CD4-positive, alpha-beta memory T cell (primary cell): Measurements from ENCODE around the gene MMP27. TPM values are rescaled to one million over a fixed set of nuclear protein-coding genes. Genes with fewer than 3 reads are reported as not detected.
"Not testable (repeated sequence)": the region's sequence is repeated elsewhere in the genome, so short reads cannot be mapped to it uniquely, and the experiment has no call there.

Experiments used
- CTCF ChIA-PET: fragments of 350-600 bp; sonication (Branson Sonifier 250); formaldehyde crosslinking; loops from one replicate; lab custom pipeline; 2021; ENCODE audit warnings: inconsistent platforms; ENCODE audit not compliant: partially characterized antibody; lab: Charles Lee
- POLR2A ChIA-PET: fragments of 350-600 bp; sonication (Branson Sonifier 250); formaldehyde crosslinking; loops from one replicate; lab custom pipeline; 2021; ENCODE audit not compliant: partially characterized antibody; lab: Charles Lee
- DNase-seq, 5 donors: peaks; one replicate each; pipeline versions ENCODE4 v3.0.0 to v3.0.0-alpha.2; 2020 to 2022; ENCODE audit warnings: mixed read lengths in 1 of 5
- H3K27ac ChIP-seq: one replicate; pipeline ENCODE4 v1.7.0; 2013; ENCODE audit warnings: low read depth, low read length
- H3K27me3 ChIP-seq: 2 replicates; pipeline ENCODE4 v1.7.0; 2013; ENCODE audit warnings: mild to moderate bottlenecking, low read length, moderate library complexity; ENCODE audit not compliant: insufficient read depth
- H3K36me3 ChIP-seq: 2 replicates; pipeline ENCODE4 v1.7.0; 2013; ENCODE audit warnings: mild to moderate bottlenecking, low read length, moderate library complexity; ENCODE audit not compliant: insufficient read depth
- H3K4me1 ChIP-seq: 2 replicates; pipeline ENCODE4 v1.7.0; 2013; ENCODE audit warnings: mild to moderate bottlenecking, low read length, moderate library complexity; ENCODE audit not compliant: insufficient read depth
- H3K4me3 ChIP-seq, 2 donors: one replicate each; pipeline ENCODE4 v1.7.0; 2013; ENCODE audit warnings: low read length in 2 of 2, mild to moderate bottlenecking in 1 of 2
- H3K9me3 ChIP-seq, 2 donors: one replicate each; pipeline ENCODE4 v1.7.0; 2013; ENCODE audit warnings: low read length in 2 of 2, control low read depth in 1 of 2; ENCODE audit not compliant: control insufficient read depth in 1 of 2
- H3K27ac Mint-ChIP-seq, 7 donors: one replicate each; pipeline ENCODE4 v1.8.0; 2020 to 2021; ENCODE audit warnings: mixed read lengths in 7 of 7, mild to moderate bottlenecking in 6 of 7, inconsistent platforms in 3 of 7, moderate library complexity in 3 of 7
- H3K27me3 Mint-ChIP-seq, 2 donors: one replicate each; pipeline ENCODE4 v1.8.0; 2020 to 2021; ENCODE audit warnings: mixed read lengths in 2 of 2
- H3K36me3 Mint-ChIP-seq, 2 donors: one replicate each; pipeline ENCODE4 v1.8.0; 2020 to 2021; ENCODE audit warnings: mixed read lengths in 2 of 2, inconsistent platforms in 1 of 2, mild to moderate bottlenecking in 1 of 2
- H3K4me1 Mint-ChIP-seq, 4 donors: one replicate each; pipeline ENCODE4 v1.8.0; 2020 to 2021; ENCODE audit warnings: mixed read lengths in 4 of 4, mild to moderate bottlenecking in 1 of 4
- H3K4me3 Mint-ChIP-seq, 8 donors: one replicate each; pipeline ENCODE4 v1.8.0; 2020 to 2021; ENCODE audit warnings: mixed read lengths in 8 of 8, mild to moderate bottlenecking in 7 of 8, moderate library complexity in 6 of 8, inconsistent platforms in 3 of 8
- H3K9me3 Mint-ChIP-seq, 8 donors: one replicate each; pipeline ENCODE4 v1.8.0; 2020 to 2021; ENCODE audit warnings: mixed read lengths in 8 of 8, mild to moderate bottlenecking in 5 of 8, inconsistent platforms in 3 of 8, moderate library complexity in 1 of 8
- intact Hi-C: fragments of 100-400 bp; cut with micrococcal nuclease; formaldehyde crosslinking; loops from one replicate; pipeline ENCODE4 v1.15.1; 2023
- polyA plus RNA-seq, 2 donors: library from polyadenylated mRNA; unstranded; fragments of 300-500 nt; fragmentation: Illumina TruSeq; gene quantifications; one replicate each; pipeline ENCODE4 v1.2.3, GENCODE V29; 2021
- total RNA-seq, 2 experiments: library from RNA; stranded (reverse); gene quantifications; one replicate each; pipeline ENCODE4 v1.2.3, GENCODE V29; 2021

Gene MMP27, protein sequence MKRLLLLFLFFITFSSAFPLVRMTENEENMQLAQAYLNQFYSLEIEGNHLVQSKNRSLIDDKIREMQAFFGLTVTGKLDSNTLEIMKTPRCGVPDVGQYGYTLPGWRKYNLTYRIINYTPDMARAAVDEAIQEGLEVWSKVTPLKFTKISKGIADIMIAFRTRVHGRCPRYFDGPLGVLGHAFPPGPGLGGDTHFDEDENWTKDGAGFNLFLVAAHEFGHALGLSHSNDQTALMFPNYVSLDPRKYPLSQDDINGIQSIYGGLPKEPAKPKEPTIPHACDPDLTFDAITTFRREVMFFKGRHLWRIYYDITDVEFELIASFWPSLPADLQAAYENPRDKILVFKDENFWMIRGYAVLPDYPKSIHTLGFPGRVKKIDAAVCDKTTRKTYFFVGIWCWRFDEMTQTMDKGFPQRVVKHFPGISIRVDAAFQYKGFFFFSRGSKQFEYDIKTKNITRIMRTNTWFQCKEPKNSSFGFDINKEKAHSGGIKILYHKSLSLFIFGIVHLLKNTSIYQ
- total RNA-seq = not detected
- polyA plus RNA-seq = not detected

DNA sequence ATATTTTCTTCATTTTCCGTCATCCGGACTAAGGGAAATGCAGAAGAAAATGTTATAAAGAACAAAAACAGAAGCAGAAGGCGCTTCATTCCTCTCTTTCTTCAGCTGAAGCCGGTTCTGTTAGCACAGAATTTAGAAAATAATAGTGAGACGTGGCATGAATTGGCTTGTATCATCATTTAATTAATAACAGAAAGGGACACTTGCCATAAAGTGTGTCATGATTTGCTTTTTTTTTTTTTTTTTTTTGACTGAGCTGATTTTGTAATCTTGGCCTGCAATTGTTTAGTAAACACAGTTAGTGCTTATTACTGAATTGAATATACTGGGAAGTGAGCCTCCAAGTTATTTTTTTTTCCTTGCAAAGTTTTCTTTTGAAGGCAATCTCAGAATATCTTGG, at the start of gene MMP27:
MMP27 (minus strand) TSS at position 144 of the 400 bp plus-strand sequence; CDS start at position 89, 55 bp downstream.
- Mint-ChIP-seq H3K27ac (no peak within 1 kb of the TSS), H3K27me3 (peaks cover 4 to 7% of the 10 kb centered on the region in 2 donors), H3K4me1 (peaks cover 0 to 4% (median 2%) of the 10 kb centered on the region in 4 donors), H3K4me3 (no peak within 1 kb of the TSS), H3K36me3 (no peaks in the 10 kb centered on the region), H3K9me3 (no peaks in the 10 kb centered on the region)
- Histone ChIP-seq H3K9me3 (no peaks in the 10 kb centered on the region), H3K27me3 (no peaks in the 10 kb centered on the region), H3K27ac (no peak within 1 kb of the TSS), H3K36me3 (no peaks in the 10 kb centered on the region), H3K4me1 (no peaks in the 10 kb centered on the region), H3K4me3 (no peak within 1 kb of the TSS)
- DNase-seq = no peak
- CTCF ChIA-PET = interaction anchor here (1.4 kb wide), 1 partner anchor 9 kb away, joined by 3 read pairs; no protein-coding TSS in a partner anchor
- POLR2A ChIA-PET = no interaction called here
- intact Hi-C loops = no loop called here

- Histone ChIP-seq H3K36me3 (no peaks in the 10 kb centered on the region), H3K9me3 (no peaks in the 10 kb centered on the region), H3K27me3 (no peaks in the 10 kb centered on the region), H3K4me1 (no peaks in the 10 kb centered on the region), H3K27ac (no peak overlapping the region), H3K4me3 (no peak overlapping the region)
- H3K27ac Mint-ChIP-seq = no peak overlapping the region
- no peaks in the 10 kb centered on the region for H3K36me3 Mint-ChIP-seq
- no peak for DNase-seq
- peaks cover 0 to 8% (median 2%) of the 10 kb centered on the region in 8 donors for H3K9me3 Mint-ChIP-seq
- H3K27me3 Mint-ChIP-seq = peaks cover 23 to 26% of the 10 kb centered on the region in 2 donors
- CTCF ChIA-PET = no interaction called here
- H3K4me1 Mint-ChIP-seq = no peaks in the 10 kb centered on the region
- intact Hi-C loops = no loop called here
- no peak overlapping the region for H3K4me3 Mint-ChIP-seq
- POLR2A ChIA-PET = no interaction called here
Measured at GRCh38 chr11:102753267-102753666, 47.7 kb upstream of the MMP27 start.

DNA sequence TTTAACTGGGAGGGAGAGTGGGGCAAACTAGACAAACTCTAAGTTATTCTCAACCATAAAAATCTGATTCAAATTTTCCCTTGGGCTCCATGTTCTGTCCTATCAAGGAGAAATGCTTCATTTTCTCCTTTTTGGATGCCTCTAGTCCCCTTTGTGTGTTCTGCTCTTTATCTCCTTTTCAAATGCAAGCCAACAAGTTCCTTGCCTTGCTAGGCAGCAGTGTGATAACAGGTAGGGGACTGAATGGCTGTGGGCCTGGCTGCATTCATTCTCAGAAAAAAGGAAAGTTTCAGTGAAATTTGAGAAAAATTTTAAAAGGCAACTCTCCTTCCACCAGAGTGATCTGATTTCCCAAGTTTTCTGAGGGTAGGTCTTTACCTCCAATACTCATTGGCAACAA, 46.1 kb upstream of the MMP27 start:
- Histone ChIP-seq H3K27me3 (no peaks in the 10 kb centered on the region), H3K36me3 (no peaks in the 10 kb centered on the region), H3K4me3 (no peak overlapping the region), H3K9me3 (no peaks in the 10 kb centered on the region), H3K4me1 (no peaks in the 10 kb centered on the region), H3K27ac (no peak overlapping the region)
- Mint-ChIP-seq H3K4me3 (no peak overlapping the region), H3K27me3 (peaks cover 22 to 24% of the 10 kb centered on the region in 2 donors), H3K36me3 (no peaks in the 10 kb centered on the region), H3K4me1 (no peaks in the 10 kb centered on the region), H3K27ac (no peak overlapping the region), H3K9me3 (peaks cover 0 to 14% (median 9%) of the 10 kb centered on the region in 8 donors)
- intact Hi-C loops = no loop called here
- ChIA-PET CTCF (no interaction called here), POLR2A (no interaction called here)
- no peak for DNase-seq

DNA sequence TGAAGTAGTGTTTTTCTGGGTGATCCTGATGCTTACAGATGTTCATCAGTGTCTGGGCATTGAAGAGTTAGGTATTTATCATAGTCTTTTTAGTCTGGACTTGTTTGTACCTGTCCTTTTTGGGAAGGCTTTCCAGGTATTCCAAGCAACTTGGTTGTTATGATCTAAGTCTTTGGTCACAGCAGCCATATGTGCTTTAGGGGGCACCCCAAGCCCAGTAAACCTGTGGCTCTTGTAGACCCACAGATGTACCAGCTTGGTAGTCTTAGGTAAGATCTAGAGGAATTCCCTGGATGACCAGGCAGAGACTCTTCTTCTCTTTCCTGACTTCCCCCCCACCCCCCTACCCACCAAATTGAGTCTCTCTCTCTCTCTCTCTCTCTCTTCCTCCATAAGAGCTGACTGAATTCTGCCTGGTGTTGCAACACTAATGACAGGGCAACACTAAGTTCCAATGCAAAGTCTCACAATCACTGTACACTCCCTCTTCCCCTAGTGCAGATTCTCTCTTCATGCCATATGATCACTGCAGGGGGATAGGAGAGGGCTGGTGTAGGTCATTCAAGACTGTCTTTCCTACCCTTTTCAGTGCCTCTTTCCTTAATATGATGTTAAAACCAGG, 43.6 kb upstream of the MMP27 start:
- H3K36me3 ChIP-seq = no peaks in the 10 kb centered on the region
- H3K4me3 Mint-ChIP-seq = no peak overlapping the region

DNA sequence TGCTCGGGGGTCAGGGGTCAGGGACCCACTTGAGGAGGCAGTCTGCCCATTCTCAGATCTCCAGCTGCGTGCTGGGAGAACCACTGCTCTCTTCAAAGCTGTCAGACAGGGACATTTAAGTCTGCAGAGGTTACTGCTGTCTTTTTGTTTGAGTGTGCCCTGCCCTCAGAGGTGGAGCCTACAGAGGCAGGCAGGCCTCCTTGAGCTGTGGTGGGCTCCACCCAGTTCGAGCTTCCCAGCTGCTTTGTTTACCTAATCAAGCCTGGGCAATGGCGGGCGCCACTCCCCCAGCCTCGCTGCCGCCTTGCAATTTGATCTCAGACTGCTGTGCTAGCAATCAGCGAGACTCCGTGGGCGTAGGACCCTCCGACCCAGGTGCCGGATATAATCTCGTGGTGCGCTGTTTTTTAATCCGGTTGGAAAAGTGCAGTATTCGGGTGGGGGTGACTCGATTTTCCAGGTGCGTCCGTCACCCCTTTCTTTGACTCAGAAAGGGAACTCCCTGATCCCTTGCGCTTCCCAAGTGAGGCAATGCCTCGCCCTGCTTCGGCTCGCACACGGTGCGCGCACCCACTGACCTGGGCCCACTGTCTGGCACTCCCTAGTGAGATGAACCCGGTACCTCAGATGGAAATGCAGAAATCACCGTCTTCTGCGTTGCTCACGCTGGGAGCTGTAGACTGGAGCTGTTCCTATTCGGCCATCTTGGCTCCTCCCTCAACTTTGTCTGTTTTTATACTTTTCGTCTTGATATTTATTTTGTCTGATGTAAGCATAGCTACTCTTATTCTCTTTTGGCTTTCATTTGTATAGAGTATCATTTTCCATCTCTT, 41.4 kb upstream of the MMP27 start:
- POLR2A ChIA-PET, H3K36me3 ChIP-seq, H3K27ac Mint-ChIP-seq, H3K36me3 Mint-ChIP-seq, CTCF ChIA-PET, H3K4me1 Mint-ChIP-seq, DNase-seq, H3K4me3 Mint-ChIP-seq, H3K27me3 ChIP-seq, H3K9me3 ChIP-seq, H3K4me3 ChIP-seq, H3K27ac ChIP-seq, H3K4me1 ChIP-seq, intact Hi-C loops: not testable (repeated sequence)
- peaks cover 8 to 11% of the 10 kb centered on the region in 2 donors for H3K27me3 Mint-ChIP-seq
- peaks cover 0 to 15% (median 11%) of the 10 kb centered on the region in 8 donors for H3K9me3 Mint-ChIP-seq

More for the DNA sequence above, 43.6 kb upstream of the MMP27 start:
- no peak overlapping the region for H3K27ac ChIP-seq
- H3K36me3 Mint-ChIP-seq = no peaks in the 10 kb centered on the region
- no peaks in the 10 kb centered on the region for H3K4me1 ChIP-seq
- H3K27ac Mint-ChIP-seq = no peak overlapping the region
- H3K27me3 ChIP-seq = no peaks in the 10 kb centered on the region
- H3K4me1 Mint-ChIP-seq = no peaks in the 10 kb centered on the region
- peaks cover 0 to 17% (median 11%) of the 10 kb centered on the region in 8 donors for H3K9me3 Mint-ChIP-seq
- H3K27me3 Mint-ChIP-seq = peaks cover 11 to 17% of the 10 kb centered on the region in 2 donors
- no peak overlapping the region for H3K4me3 ChIP-seq
- intact Hi-C loops = no loop called here
- ChIA-PET POLR2A (no interaction called here), CTCF (no interaction called here)
- H3K9me3 ChIP-seq = no peaks in the 10 kb centered on the region
- DNase-seq = no peak

DNA sequence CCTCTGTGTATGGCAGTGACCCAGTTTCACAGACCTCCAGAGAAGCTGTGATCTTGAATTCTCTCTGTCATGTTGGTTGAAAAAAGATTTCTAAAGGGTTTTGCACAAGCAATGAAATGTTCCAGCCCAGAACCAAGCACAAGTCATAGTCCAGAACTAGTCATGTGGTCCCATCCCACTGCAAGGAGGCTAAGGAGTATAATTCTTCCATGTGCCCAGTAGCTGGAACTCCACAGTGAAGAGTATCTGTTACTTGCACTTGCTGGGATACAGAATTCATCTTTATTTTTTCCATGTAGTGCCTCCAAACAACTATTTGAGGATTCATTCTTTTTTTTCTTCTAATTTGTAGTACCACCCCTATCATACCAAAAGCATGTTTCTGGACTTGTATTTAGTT, 29.1 kb upstream of the MMP27 start:
- no peaks in the 10 kb centered on the region for H3K36me3 Mint-ChIP-seq
- no peaks in the 10 kb centered on the region for H3K4me1 ChIP-seq
- H3K9me3 Mint-ChIP-seq = peaks cover 0 to 3% (median 2%) of the 10 kb centered on the region in 8 donors
- no peaks in the 10 kb centered on the region for H3K36me3 ChIP-seq
- no peak for DNase-seq
- POLR2A ChIA-PET = no interaction called here
- H3K9me3 ChIP-seq = no peaks in the 10 kb centered on the region
- H3K4me1 Mint-ChIP-seq = peaks cover 0 to 1% (median 0%) of the 10 kb centered on the region in 4 donors
- no peak overlapping the region for H3K4me3 Mint-ChIP-seq
- no peaks in the 10 kb centered on the region for H3K27me3 ChIP-seq
- intact Hi-C loops = no loop called here
- CTCF ChIA-PET = no interaction called here
- H3K27ac ChIP-seq = no peak overlapping the region
- H3K27ac Mint-ChIP-seq = no peak overlapping the region
- peaks cover 6% of the 10 kb centered on the region in 2 donors for H3K27me3 Mint-ChIP-seq
- H3K4me3 ChIP-seq = no peak overlapping the region
